H9 (cell line): ENCODE measurements around the gene ZC3H12D. TPM values are rescaled to one million over a fixed set of nuclear protein-coding genes. Genes with fewer than 3 reads are reported as not detected.
A peak's percentile ranks its signal among the peaks of the same experiment; 100 is the strongest.

Experiments
- DNase-seq: peaks from one replicate; pipeline ENCODE4 v3.0.0-alpha.2; 2017
- H2AFZ ChIP-seq: one replicate; pipeline ENCODE4 v1.6.1; 2013; ENCODE audit warnings: mild to moderate bottlenecking, low read length, control low read depth, moderate library complexity
- H2AK5ac ChIP-seq: 2 replicates; pipeline ENCODE4 v1.6.1; 2013; ENCODE audit warnings: low read length, control low read depth, mixed read lengths; ENCODE audit not compliant: insufficient read length
- H2BK120ac ChIP-seq: one replicate; pipeline ENCODE4 v1.6.1; 2013; ENCODE audit warnings: low read depth, mild to moderate bottlenecking, low read length, control low read depth, inconsistent platforms; ENCODE audit not compliant: poor library complexity, severe bottlenecking
- H2BK12ac ChIP-seq: 2 replicates; pipeline ENCODE4 v1.6.1; 2013; ENCODE audit warnings: low read length, control low read depth, mixed read lengths, low read depth; ENCODE audit not compliant: insufficient read length
- H2BK15ac ChIP-seq: 2 replicates; pipeline ENCODE4 v1.6.1; 2013; ENCODE audit warnings: low read depth, low read length, control low read depth
- H2BK20ac ChIP-seq: one replicate; pipeline ENCODE4 v1.6.1; 2013; ENCODE audit warnings: low read depth, mild to moderate bottlenecking, low read length, control low read depth, inconsistent platforms; ENCODE audit not compliant: poor library complexity, severe bottlenecking
- H2BK5ac ChIP-seq: 2 replicates; pipeline ENCODE4 v1.6.1; 2013; ENCODE audit warnings: low read length, control low read depth, mixed read lengths; ENCODE audit not compliant: insufficient read length
- H3K14ac ChIP-seq: 2 replicates; pipeline ENCODE4 v1.6.1; 2013; ENCODE audit warnings: low read length, control low read depth; ENCODE audit not compliant: insufficient read depth
- H3K18ac ChIP-seq: 2 replicates; pipeline ENCODE4 v1.6.1; 2013; ENCODE audit warnings: low read depth, mild to moderate bottlenecking, mixed read lengths, low read length, control low read depth; ENCODE audit not compliant: insufficient read length
- H3K23ac ChIP-seq: 2 replicates; pipeline ENCODE4 v1.6.1; 2013; ENCODE audit warnings: low read length, control low read depth, mixed read lengths, low read depth; ENCODE audit not compliant: insufficient read length
- H3K23me2 ChIP-seq: 2 replicates; pipeline ENCODE4 v1.6.1; 2013; ENCODE audit warnings: low read depth, mild to moderate bottlenecking, mixed read lengths, low read length, control low read depth; ENCODE audit not compliant: insufficient read length, poor library complexity, severe bottlenecking
- H3K27ac ChIP-seq: 2 replicates; pipeline ENCODE4 v1.5.1; 2013; ENCODE audit warnings: low read length, control low read depth, mixed read lengths, low read depth; ENCODE audit not compliant: insufficient read length
- H3K27me3 ChIP-seq: 2 replicates; pipeline ENCODE4 v1.6.1; 2013; ENCODE audit warnings: low read length, control low read depth, inconsistent platforms; ENCODE audit not compliant: insufficient read depth
- H3K4ac ChIP-seq: 2 replicates; pipeline ENCODE4 v1.6.1; 2013; ENCODE audit warnings: low read depth, mild to moderate bottlenecking, control low read depth, inconsistent platforms, low read length, moderate library complexity
- H3K4me1 ChIP-seq: 2 replicates; pipeline ENCODE4 v1.6.1; 2013; ENCODE audit warnings: low read length, control low read depth, inconsistent platforms; ENCODE audit not compliant: insufficient read depth
- H3K4me2 ChIP-seq: 2 replicates; pipeline ENCODE4 v1.6.1; 2013; ENCODE audit warnings: low read length, control low read depth, mixed read lengths; ENCODE audit not compliant: insufficient read length, insufficient read depth
- H3K56ac ChIP-seq: 2 replicates; pipeline ENCODE4 v1.6.1; 2013; ENCODE audit warnings: low read depth, mild to moderate bottlenecking, mixed read lengths, low read length, control low read depth; ENCODE audit not compliant: insufficient read length
- H3K79me1 ChIP-seq: 2 replicates; pipeline ENCODE4 v1.6.1; 2013; ENCODE audit warnings: low read depth, mild to moderate bottlenecking, moderate library complexity, low read length, control low read depth, inconsistent platforms; ENCODE audit not compliant: insufficient read depth, poor library complexity, severe bottlenecking
- H3K79me2 ChIP-seq: 2 replicates; pipeline ENCODE4 v1.6.1; 2013; ENCODE audit warnings: low read length, control low read depth, inconsistent platforms; ENCODE audit not compliant: insufficient read depth
- H3K9ac ChIP-seq: 2 replicates; pipeline ENCODE4 v1.6.1; 2013; ENCODE audit warnings: low read length, control low read depth, mixed read lengths; ENCODE audit not compliant: insufficient read length; ENCODE audit errors: extremely low read depth
- H3K9me3 ChIP-seq: one replicate; pipeline ENCODE4 v1.6.1; 2013; ENCODE audit warnings: low read depth, low read length, inconsistent platforms; ENCODE audit not compliant: control insufficient read depth
- H3T11ph ChIP-seq: one replicate; pipeline ENCODE4 v1.6.1; 2013; ENCODE audit warnings: mild to moderate bottlenecking, low read length, control low read depth, inconsistent platforms
- H4K20me1 ChIP-seq: one replicate; pipeline ENCODE4 v1.6.1; 2013; ENCODE audit not compliant: control insufficient read depth, insufficient read length, insufficient read depth
- H4K5ac ChIP-seq: 2 replicates; pipeline ENCODE4 v1.6.1; 2013; ENCODE audit warnings: low read depth, mild to moderate bottlenecking, mixed read lengths, low read length, control low read depth; ENCODE audit not compliant: insufficient read length
- H4K8ac ChIP-seq: replicated peaks from 2 replicates; pipeline ENCODE4 v1.6.1; 2013; ENCODE audit warnings: low read length, control low read depth, mixed read lengths, low read depth; ENCODE audit not compliant: insufficient read length
- H4K91ac ChIP-seq: 2 replicates; pipeline ENCODE4 v1.6.1; 2013; ENCODE audit warnings: low read depth, mild to moderate bottlenecking, moderate library complexity, mixed read lengths, low read length, control low read depth; ENCODE audit not compliant: insufficient read length
- H3K27ac Mint-ChIP-seq, 3 experiments: 2 replicates in 2 of 3; 3 replicates in 1 of 3; pipeline ENCODE4 v1.8.0; 2020 to 2021; ENCODE audit warnings: mixed read lengths in 3 of 3, mild to moderate bottlenecking in 1 of 3, moderate library complexity in 1 of 3
- H3K27me3 Mint-ChIP-seq: 2 replicates; pipeline ENCODE4 v1.8.0; 2021; ENCODE audit warnings: low read depth, mild to moderate bottlenecking, moderate library complexity, mixed read lengths
- H3K36me3 Mint-ChIP-seq, 3 experiments: 2 replicates in 2 of 3; 3 replicates in 1 of 3; pipeline ENCODE4 v1.8.0; 2020 to 2021; ENCODE audit warnings: low read depth in 3 of 3, mixed read lengths in 3 of 3; ENCODE audit not compliant: insufficient read depth in 1 of 3
- H3K4me1 Mint-ChIP-seq, 2 experiments: 2 replicates each; pipeline ENCODE4 v1.8.0; 2020; ENCODE audit warnings: mixed read lengths in 2 of 2
- H3K4me3 Mint-ChIP-seq, 2 experiments: 2 replicates in 1 of 2; 3 replicates in 1 of 2; pipeline ENCODE4 v1.8.0; 2020 to 2021; ENCODE audit warnings: mild to moderate bottlenecking in 2 of 2, mixed read lengths in 2 of 2, moderate library complexity in 1 of 2
- H3K9me3 Mint-ChIP-seq, 2 experiments: 2 replicates in 1 of 2; 3 replicates in 1 of 2; pipeline ENCODE4 v1.8.0; 2020; ENCODE audit warnings: mild to moderate bottlenecking in 2 of 2, mixed read lengths in 2 of 2, moderate library complexity in 1 of 2
- WGBS: extraction: QIAGEN DNeasy Blood & Tissue Kit; methylation state at CpG from one replicate; pipeline ENCODE4 v1.1.7; 2013; ENCODE audit warnings: missing lambda C conversion rate, low lambda C conversion rate, mixed read lengths; ENCODE audit not compliant: insufficient read length; ENCODE audit errors: extremely low coverage; 5-methylcytosine and 5-hydroxymethylcytosine counted together
- total RNA-seq: library from RNA; stranded (reverse); gene quantifications from 2 replicates; pipeline ENCODE4 v1.2.1, GENCODE V29; 2021
- TF ChIP-seq, protein P1 (sequence below): fragments of 200-600 bp; sonication (generic); conservative IDR thresholded peaks from 3 replicates; pipeline ENCODE4 v1.8.0; 2021; ENCODE audit warnings: antibody characterized with exemption, mild to moderate bottlenecking

Gene ZC3H12D
- total RNA-seq, 1 experiment from 2014 or later = 0.07 TPM

DNA sequence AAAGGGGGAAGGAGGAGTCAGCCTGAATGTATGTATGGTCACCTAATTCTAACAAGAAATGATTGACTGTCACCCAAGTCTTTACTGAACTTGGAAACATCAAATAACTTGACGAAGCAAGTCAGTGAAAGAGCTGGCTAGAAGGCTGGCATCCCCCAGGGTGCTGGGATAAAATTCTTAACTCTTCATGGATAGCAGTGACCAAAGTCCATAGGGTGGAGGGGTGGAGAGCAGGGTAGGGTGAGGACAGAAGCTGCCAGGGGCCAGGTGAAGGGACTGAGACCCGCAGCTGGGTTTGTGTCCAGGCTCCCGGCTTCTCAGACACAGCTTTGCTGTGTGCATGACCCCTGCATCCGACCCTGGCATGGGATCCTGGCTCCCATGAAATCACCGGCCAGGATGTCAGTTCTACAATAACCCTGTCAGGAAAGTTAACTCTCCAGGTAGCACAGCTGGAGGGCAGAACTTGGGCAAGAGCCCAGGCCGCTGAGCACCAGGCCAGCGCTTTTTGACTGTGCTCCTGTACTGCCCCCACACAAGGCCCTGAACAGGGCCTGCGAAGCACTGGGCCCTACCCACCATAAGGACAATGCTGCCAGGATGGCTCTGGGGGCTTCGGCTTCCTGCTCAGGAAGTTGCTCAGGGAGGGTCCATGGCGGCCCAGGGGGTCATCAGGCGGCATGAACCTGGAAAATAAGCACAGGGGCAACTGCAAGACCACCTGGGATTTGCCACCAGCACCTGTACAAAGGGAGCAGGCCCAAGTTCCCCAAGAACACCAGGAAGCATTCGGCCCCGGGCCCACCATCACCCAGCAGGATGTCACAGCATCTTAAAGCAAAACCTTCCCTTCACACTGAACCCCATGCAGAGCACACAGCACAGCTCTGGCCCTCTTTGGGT, 32.5 kb downstream of the ZC3H12D start:
- Histone ChIP-seq H3K14ac (no peak overlapping the region), H4K20me1 (no peaks in the 10 kb centered on the region), H3K79me1 (no peaks in the 10 kb centered on the region), H2BK12ac (no peak overlapping the region), H3K4ac (no peak overlapping the region), H2BK5ac (no peak overlapping the region), H2AK5ac (no peak overlapping the region), H3K4me1 (no peaks in the 10 kb centered on the region), H2BK120ac (no peak overlapping the region), H4K91ac (no peak overlapping the region), H2AFZ (no peak overlapping the region), H2BK15ac (no peak overlapping the region), H3K56ac (no peak overlapping the region), H3K27me3 (peaks cover 18% of the 10 kb centered on the region; the same call in 1 of the 2 replicates), H4K5ac (no peak overlapping the region), H3T11ph (no peak overlapping the region), H3K9me3 (no peaks in the 10 kb centered on the region), H3K4me2 (peak overlapping the region; percentile 26), H3K23ac (no peak overlapping the region), H3K79me2 (no peaks in the 10 kb centered on the region), H2BK20ac (no peak overlapping the region), H3K9ac (no peak overlapping the region), H4K8ac (no peak overlapping the region), H3K27ac (no peak overlapping the region), H3K23me2 (peaks cover 6% of the 10 kb centered on the region), H3K18ac (no peak overlapping the region)
- no CpG with 5 or more reads among the region's 13 CpGs for WGBS
- Mint-ChIP-seq H3K4me1 (0 out of 4 replicates have a peak, but pooled peaks cover 0 to 2% of the 10 kb centered on the region in 2 experiments), H3K27me3 (peaks cover 58% of the 10 kb centered on the region), H3K9me3 (no peaks in the 10 kb centered on the region), H3K27ac (no peak overlapping the region; a peak in 1 of 7 replicates), H3K36me3 (no peaks in the 10 kb centered on the region), H3K4me3 (peak overlapping the region; percentile 54 to 71; a peak in 4 of 5 replicates)
- TF ChIP-seq, protein P1, sequence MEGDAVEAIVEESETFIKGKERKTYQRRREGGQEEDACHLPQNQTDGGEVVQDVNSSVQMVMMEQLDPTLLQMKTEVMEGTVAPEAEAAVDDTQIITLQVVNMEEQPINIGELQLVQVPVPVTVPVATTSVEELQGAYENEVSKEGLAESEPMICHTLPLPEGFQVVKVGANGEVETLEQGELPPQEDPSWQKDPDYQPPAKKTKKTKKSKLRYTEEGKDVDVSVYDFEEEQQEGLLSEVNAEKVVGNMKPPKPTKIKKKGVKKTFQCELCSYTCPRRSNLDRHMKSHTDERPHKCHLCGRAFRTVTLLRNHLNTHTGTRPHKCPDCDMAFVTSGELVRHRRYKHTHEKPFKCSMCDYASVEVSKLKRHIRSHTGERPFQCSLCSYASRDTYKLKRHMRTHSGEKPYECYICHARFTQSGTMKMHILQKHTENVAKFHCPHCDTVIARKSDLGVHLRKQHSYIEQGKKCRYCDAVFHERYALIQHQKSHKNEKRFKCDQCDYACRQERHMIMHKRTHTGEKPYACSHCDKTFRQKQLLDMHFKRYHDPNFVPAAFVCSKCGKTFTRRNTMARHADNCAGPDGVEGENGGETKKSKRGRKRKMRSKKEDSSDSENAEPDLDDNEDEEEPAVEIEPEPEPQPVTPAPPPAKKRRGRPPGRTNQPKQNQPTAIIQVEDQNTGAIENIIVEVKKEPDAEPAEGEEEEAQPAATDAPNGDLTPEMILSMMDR = no peak
- no peak for DNase-seq
